Keratinocyte (primary cell): ENCODE results near the gene CERT1. TPM values are rescaled to one million over a fixed set of nuclear protein-coding genes. Genes with fewer than 3 reads are reported as not detected.

ENCODE experiments used
- DNase-seq: peaks from one replicate; pipeline ENCODE4 v3.0.0-alpha.2; 2011; ENCODE audit warnings: low read depth, missing footprints, low spot score
- FAIRE-seq: peaks from 2 replicates; lab custom pipeline; 2011; peaks lifted over from hg19 to GRCh38; lab: Jason Lieb, UNC
- H2AFZ ChIP-seq: 2 replicates; pipeline ENCODE4 v1.6.0; 2012; ENCODE audit warnings: low read length, control low read depth, inconsistent platforms; ENCODE audit not compliant: control insufficient read depth
- H3K27ac ChIP-seq: 2 replicates; pipeline ENCODE4 v1.5.1; 2011; ENCODE audit warnings: low read length; ENCODE audit not compliant: control insufficient read depth, insufficient read depth
- H3K27me3 ChIP-seq: 3 replicates; pipeline ENCODE4 v1.6.0; 2011; ENCODE audit warnings: low read length; ENCODE audit not compliant: control insufficient read depth, insufficient read depth; ENCODE audit errors: extremely low read depth
- H3K36me3 ChIP-seq, 2 experiments: 2 replicates in 1 of 2; 3 replicates in 1 of 2; pipeline ENCODE4 v1.5.1; 2011; ENCODE audit warnings: low read length in 2 of 2, mild to moderate bottlenecking in 1 of 2; ENCODE audit not compliant: control insufficient read depth in 2 of 2, insufficient read depth in 2 of 2; ENCODE audit errors: extremely low read depth in 1 of 2
- H3K4me1 ChIP-seq: 3 replicates; pipeline ENCODE4 v1.5.1; 2011; ENCODE audit warnings: low read length; ENCODE audit not compliant: control insufficient read depth, insufficient read depth; ENCODE audit errors: extremely low read depth
- H3K4me2 ChIP-seq: 3 replicates; pipeline ENCODE4 v1.6.0; 2011; ENCODE audit warnings: low read depth, low read length; ENCODE audit not compliant: control insufficient read depth, insufficient read depth; ENCODE audit errors: extremely low read depth
- H3K4me3 ChIP-seq, 3 experiments: fragments of 200-600 bp in 1 of 3; sonication (generic) in 1 of 3; 2 replicates in 2 of 3; 3 replicates in 1 of 3; pipeline ENCODE4 v1.5.1; 2011 to 2016; ENCODE audit warnings: low read length in 3 of 3, mild to moderate bottlenecking in 3 of 3, control low read depth in 2 of 3, inconsistent platforms in 1 of 3, low read depth in 1 of 3, mixed read lengths in 1 of 3, mixed run types in 1 of 3, moderate library complexity in 1 of 3; ENCODE audit not compliant: control insufficient read depth in 2 of 3, insufficient read depth in 2 of 3; ENCODE audit errors: extremely low read depth in 1 of 3
- H3K79me2 ChIP-seq: 2 replicates; pipeline ENCODE4 v1.6.0; 2012; ENCODE audit warnings: low read length; ENCODE audit not compliant: control insufficient read depth, insufficient read depth
- H3K9ac ChIP-seq: 3 replicates; pipeline ENCODE4 v1.6.0; 2011; ENCODE audit warnings: low read length; ENCODE audit not compliant: control insufficient read depth, insufficient read depth; ENCODE audit errors: extremely low read depth
- H3K9me1 ChIP-seq: 3 replicates; pipeline ENCODE4 v1.6.0; 2011; ENCODE audit warnings: low read length; ENCODE audit not compliant: control insufficient read depth, insufficient read depth; ENCODE audit errors: extremely low read depth
- H3K9me3 ChIP-seq: 2 replicates; pipeline ENCODE4 v1.5.1; 2012; ENCODE audit warnings: low read depth, low read length; ENCODE audit not compliant: control insufficient read depth
- H4K20me1 ChIP-seq: 3 replicates; pipeline ENCODE4 v1.6.0; 2011; ENCODE audit warnings: low read length; ENCODE audit not compliant: control insufficient read depth, insufficient read depth; ENCODE audit errors: extremely low read depth
- CTCF ChIP-seq, 3 experiments: IDR thresholded peaks in 1 of 3; conservative IDR thresholded peaks in 1 of 3; optimal IDR thresholded peaks in 1 of 3; 2 replicates in 2 of 3; 3 replicates in 1 of 3; pipeline versions ENCODE3 to v1.5.1; 2011; ENCODE audit warnings: low read length in 3 of 3, mild to moderate bottlenecking in 3 of 3, moderate library complexity in 2 of 3, control low read depth in 1 of 3, inconsistent platforms in 1 of 3; ENCODE audit not compliant: insufficient read depth in 2 of 3; ENCODE audit errors: extremely low read depth in 1 of 3
- EZH2 ChIP-seq: IDR thresholded peaks from one replicate; pipeline ENCODE4 v1.6.1; 2012; ENCODE audit warnings: inconsistent platforms, mild to moderate bottlenecking, low read length, moderate library complexity
- dilution Hi-C: fragments of 300-500 bp; cut with MboI; formaldehyde crosslinking; loops from one replicate; pipeline ENCODE4 v1.7.0; 2020; ENCODE audit warnings: low sequenced_read_pairs; ENCODE audit not compliant: extremely low pct_ligation_motif_present
- polyA plus RNA-seq, 5 experiments: library from polyadenylated mRNA; depleted of rRNA in 3 of 5; stranded (reverse) in 3 of 5; stranded (forward) in 1 of 5; unstranded in 1 of 5; fragments of >200 nt; gene quantifications; 1 replicate in 1 of 5; 2 replicates in 3 of 5; 3 replicates in 1 of 5; pipeline versions ENCODE4 v1.2.1 to v1.2.3, GENCODE V29; 2011 to 2012; ENCODE audit warnings: missing spikeins in 2 of 5, low read depth in 1 of 5, low replicate concordance in 1 of 5

Gene CERT1
- polyA plus RNA-seq, 1 donor (not counting 4 experiments of a cell fraction or from before 2014, with no cell fraction given), result 20.8 TPM

GRCh38 chr5:75460532-75460931, 50.9 kb downstream of the CERT1 start:
- Histone ChIP-seq H3K27me3 (no peaks in the 10 kb centered on the region), H3K9ac (no peak overlapping the region), H4K20me1 (no peaks in the 10 kb centered on the region), H2AFZ (no peak overlapping the region), H3K4me1 (peaks cover 15% of the 10 kb centered on the region), H3K9me3 (no peaks in the 10 kb centered on the region), H3K36me3 (no peaks in the 10 kb centered on the region), H3K27ac (no peak overlapping the region), H3K9me1 (no peaks in the 10 kb centered on the region), H3K79me2 (peaks cover 9% of the 10 kb centered on the region), H3K4me2 (no peak overlapping the region), H3K4me3 (no peak overlapping the region)
- no peak for DNase-seq
- FAIRE-seq, result no peak
- dilution Hi-C loops, result no loop called here
- TF ChIP-seq CTCF (optimal IDR thresholded peaks at IDR 0.05 in 1 of 3, IDR thresholded peaks at IDR 0.05 in 1 of 3, conservative IDR thresholded peaks at IDR 0.05 in 1 of 3; ENCODE audit: extremely low read depth in 1 of 3, insufficient read depth in 2 of 3, low read length in 3 of 3), result no peak
- no peak for TF ChIP-seq EZH2

- Histone ChIP-seq H3K9me1 (no peaks in the 10 kb centered on the region), H3K79me2 (peaks cover 8% of the 10 kb centered on the region), H3K27me3 (no peaks in the 10 kb centered on the region), H3K9me3 (no peaks in the 10 kb centered on the region), H3K27ac (peak overlapping the region; percentile 13), H3K4me1 (peaks cover 6% of the 10 kb centered on the region), H4K20me1 (no peaks in the 10 kb centered on the region), H3K36me3 (peaks cover 0 to 1% of the 10 kb centered on the region in 2 experiments), H3K9ac (no peak overlapping the region), H3K4me3 (no peak overlapping the region), H3K4me2 (peak overlapping the region; percentile 35), H2AFZ (no peak overlapping the region)
- TF ChIP-seq CTCF (optimal IDR thresholded peaks at IDR 0.05 in 1 of 3, IDR thresholded peaks at IDR 0.05 in 1 of 3, conservative IDR thresholded peaks at IDR 0.05 in 1 of 3; ENCODE audit: extremely low read depth in 1 of 3, insufficient read depth in 2 of 3, low read length in 3 of 3), result no peak
- TF ChIP-seq EZH2, result no peak
- DNase-seq (peak; percentile 17), FAIRE-seq (no peak)
- dilution Hi-C loops, result no loop called here
Observed at GRCh38 chr5:75457691-75458090, 53.7 kb downstream of the CERT1 start.
